Activated effector memory CD4-positive, alpha-beta T cell treated with Interleukin-2 at 50 U/mL for 16 hours (primary cell): ENCODE measurements around the gene ADAMTS14.
"Not testable (repeated sequence)": the region's sequence is repeated elsewhere in the genome, so short reads cannot be mapped to it uniquely, and the experiment has no call there.

ENCODE experiments used
- DNase-seq: peaks from one replicate; pipeline ENCODE4 v3.0.0-alpha.2; 2020

ADAMTS14 gene

GRCh38 chr10:70756700-70757360 is 84.5 kb downstream of the ADAMTS14 start:
- no peak for DNase-seq

DNA sequence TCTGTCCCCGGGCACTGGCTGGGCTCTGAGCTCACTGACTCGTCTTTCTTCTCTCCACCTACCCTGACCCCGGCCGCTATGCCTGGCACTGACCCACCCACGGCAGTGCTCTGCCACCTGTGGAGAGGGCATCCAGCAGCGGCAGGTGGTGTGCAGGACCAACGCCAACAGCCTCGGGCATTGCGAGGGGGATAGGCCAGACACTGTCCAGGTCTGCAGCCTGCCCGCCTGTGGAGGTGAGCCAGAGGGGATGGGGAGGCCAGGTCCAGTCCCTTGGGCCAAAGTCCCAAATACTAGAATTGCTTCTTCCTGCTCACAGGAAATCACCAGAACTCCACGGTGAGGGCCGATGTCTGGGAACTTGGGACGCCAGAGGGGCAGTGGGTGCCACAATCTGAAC is 85.5 kb downstream of the ADAMTS14 start:
- DNase-seq: no peak

- peak; percentile 39 for DNase-seq
Measured at GRCh38 chr10:70758757-70759514, 86.6 kb downstream of the ADAMTS14 start.

GRCh38 chr10:70759781-70760180 is 87.5 kb downstream of the ADAMTS14 start:
- DNase-seq: no peak

DNA sequence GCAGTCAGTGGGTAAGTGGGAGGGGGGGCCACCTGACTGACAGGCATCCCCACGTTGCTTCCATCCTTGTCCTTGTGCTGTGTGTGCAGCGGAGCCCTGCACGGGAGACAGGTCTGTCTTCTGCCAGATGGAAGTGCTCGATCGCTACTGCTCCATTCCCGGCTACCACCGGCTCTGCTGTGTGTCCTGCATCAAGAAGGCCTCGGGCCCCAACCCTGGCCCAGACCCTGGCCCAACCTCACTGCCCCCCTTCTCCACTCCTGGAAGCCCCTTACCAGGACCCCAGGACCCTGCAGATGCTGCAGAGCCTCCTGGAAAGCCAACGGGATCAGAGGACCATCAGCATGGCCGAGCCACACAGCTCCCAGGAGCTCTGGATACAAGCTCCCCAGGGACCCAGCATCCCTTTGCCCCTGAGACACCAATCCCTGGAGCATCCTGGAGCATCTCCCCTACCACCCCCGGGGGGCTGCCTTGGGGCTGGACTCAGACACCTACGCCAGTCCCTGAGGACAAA is 88.0 kb downstream of the ADAMTS14 start:
- DNase-seq: no peak

DNA sequence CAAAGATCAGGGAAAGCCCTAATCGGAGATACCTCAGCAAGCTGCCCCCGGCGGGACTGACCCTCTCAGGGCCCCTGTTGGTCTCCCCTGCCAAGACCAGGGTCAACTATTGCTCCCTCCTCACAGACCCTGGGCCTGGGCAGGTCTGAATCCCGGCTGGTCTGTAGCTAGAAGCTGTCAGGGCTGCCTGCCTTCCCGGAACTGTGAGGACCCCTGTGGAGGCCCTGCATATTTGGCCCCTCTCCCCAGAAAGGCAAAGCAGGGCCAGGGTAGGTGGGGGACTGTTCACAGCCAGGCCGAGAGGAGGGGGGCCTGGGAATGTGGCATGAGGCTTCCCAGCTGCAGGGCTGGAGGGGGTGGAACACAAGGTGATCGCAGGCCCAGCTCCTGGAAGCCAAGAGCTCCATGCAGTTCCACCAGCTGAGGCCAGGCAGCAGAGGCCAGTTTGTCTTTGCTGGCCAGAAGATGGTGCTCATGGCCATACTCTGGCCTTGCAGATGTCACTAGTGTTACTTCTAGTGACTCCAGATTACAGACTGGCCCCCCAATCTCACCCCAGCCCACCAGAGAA is 88.8 kb downstream of the ADAMTS14 start:
- no peak for DNase-seq

GRCh38 chr10:70761727-70762350 is 89.5 kb downstream of the ADAMTS14 start:
- no peak for DNase-seq

DNA sequence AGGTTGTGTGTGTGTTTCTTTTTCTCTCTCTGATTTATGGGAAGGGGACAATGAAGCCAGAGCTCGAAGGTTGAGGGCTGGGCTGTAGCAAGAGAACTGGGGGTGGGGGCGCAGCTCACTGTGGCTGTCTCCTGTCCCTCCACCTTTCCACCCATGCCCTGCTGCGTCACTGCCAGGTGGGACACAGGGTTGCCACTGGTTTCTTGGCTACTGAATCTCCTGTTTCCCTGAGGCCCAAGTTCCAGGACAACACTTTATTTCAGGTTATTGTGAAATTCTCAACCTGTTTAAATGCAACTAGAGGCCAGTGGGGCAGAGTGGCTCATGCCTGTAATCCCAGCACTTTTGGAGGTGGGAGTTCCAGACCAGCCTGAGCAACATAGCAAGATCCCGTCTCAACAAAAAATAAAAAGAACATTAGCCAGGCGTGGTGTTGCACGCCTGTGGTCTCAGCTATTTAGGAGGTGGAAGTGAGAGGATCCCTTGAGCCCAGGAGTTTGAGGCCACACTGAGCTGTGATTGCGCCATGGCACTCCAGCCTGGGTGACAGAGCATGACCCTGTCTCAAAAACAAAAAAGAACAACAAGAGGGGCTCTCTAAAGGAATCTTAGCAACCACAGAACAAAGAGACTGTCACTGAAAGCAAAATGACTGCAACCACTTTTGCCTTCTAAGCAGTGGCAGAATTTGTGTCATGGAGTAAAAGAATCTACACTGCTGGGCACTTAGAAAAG is 90.3 kb downstream of the ADAMTS14 start:
- DNase-seq: no peak

GRCh38 chr10:70763567-70763966 is 91.3 kb downstream of the ADAMTS14 start:
- no peak for DNase-seq

- DNase-seq: no peak
Measured at GRCh38 chr10:70765794-70766594, 93.7 kb downstream of the ADAMTS14 start.

GRCh38 chr10:70768026-70768685 is 95.8 kb downstream of the ADAMTS14 start:
- not testable (repeated sequence) for DNase-seq

DNA sequence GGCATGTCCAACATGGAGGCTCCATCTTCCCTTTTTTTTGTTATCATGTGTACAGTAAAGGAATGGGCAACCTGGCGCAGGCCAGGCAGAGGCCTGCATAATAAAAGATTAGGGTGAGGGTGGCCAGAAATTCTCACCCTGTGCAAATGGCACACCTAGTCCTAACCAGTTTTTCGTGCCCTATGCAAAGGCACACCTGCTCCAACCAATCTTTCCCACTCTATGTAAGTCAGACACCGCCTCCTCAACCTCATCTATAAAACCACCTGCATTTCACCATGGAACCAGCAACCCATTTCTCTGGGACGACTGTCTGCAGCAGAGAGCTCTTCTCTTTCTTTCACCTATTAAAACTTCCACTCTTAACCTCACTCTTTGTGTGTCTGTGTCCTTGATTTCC is 96.8 kb downstream of the ADAMTS14 start:
- DNase-seq: no peak

GRCh38 chr10:70770001-70770400 is 97.7 kb downstream of the ADAMTS14 start:
- no peak for DNase-seq

- not testable (repeated sequence) for DNase-seq
Measured at GRCh38 chr10:70770516-70770915, 98.2 kb downstream of the ADAMTS14 start.

DNA sequence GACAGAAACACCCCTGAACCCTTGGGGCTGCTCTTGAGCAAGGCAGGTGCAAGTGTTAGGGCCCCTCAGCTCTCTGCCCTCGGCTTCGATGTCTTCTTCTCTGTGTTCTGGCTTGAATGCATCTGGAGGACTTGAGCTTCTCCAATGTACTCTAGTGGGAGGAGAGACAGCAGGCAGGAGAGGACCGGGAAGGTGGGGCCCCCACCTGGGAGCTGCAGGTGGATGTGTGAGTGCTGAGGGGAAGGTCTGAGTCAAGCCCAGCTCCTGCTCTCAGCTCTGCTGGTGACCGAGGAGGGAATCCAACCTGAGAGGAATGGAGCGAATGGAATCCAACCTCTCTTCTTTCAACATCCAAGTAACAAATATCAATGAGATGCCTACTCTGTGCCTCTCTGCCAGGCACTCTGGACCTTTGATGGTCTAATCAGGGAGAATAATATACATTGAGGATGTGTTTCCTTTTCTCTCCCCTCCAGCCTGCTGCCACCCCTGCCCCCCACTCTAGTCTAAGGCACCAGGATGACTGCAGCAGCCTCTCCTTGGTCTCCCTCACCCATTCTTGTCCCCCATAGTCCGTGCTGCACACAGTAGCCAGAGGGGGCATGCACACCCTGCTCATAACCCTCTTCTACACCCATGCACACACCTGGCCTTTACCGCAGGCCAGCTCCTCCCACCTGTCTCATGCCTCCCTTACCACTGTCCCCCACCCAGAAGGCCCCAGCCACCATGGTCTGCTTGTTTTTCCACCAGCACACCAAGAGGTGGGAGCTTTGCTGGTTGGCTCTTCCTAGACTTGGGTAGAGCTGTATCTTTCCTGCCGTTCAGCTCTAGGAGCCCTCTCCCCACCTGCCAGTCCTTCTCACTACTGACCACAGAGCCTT is 99.2 kb downstream of the ADAMTS14 start:
- DNase-seq: no peak

DNA sequence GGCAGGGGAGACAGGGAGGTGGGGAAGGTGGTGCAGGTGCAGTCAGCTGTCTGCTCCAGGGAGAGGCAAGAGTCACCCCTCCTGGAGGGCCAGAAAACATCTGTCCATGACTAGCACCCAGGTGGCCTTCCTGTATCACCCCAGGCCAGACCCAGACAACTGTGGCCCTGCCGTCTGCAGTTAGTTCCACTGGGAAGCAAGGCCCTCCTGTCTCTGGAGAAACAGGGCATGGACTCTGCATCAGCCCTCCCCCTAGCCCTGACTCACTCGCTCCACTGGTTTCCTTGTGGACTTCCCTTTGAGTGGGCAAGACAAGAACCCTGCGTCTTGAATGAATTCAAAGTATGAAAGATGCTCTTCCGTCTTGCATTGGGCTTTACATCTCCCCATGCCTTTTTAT is 100.3 kb downstream of the ADAMTS14 start:
- DNase-seq: no peak

- no peak for DNase-seq
Measured at GRCh38 chr10:70773461-70773860, 101.2 kb downstream of the ADAMTS14 start.

DNA sequence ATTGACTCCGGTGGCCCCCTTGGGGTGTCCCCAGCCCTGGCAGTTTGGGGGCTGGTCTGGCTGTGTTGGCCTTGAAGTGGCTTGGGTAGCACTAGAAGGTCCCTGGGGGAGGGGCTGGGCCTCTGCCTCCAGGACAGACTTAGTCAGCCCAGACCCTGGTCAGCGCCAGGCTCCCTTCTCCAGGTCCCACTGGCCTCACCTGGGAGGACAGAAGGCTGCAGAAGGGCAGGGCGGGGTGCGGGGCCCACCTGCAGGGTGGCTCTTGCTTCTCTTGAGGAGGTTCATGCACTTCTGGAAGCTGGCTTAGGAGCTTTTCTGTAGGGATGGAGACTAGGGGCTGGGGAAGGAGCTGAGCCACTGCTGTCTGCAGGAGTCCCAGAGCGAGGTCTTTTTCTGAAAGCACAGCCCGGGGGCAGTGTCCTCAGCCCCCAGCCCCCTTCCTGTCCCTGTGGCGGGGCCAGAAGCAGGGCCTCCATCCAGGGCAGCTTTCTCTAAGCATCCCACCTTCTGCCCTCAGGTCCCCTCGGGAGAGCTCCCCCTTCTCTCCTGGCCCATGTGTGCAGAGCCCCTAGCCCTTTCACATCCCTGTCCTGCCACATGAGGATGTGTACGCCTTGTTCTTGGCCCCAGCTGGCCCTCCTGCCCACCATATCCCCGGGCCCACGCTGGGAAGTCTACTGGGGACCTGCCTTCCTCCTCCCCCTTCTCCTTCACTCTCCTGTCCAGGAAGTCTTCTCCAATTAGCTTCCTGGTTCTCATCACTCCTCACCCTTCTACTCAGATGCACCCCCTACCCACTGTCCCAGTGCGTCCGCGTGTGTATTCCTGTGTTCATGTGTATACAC is 101.9 kb downstream of the ADAMTS14 start:
- DNase-seq: no peak
